ENCODE data around the gene ANKIB1.
"Not testable (repeated sequence)": the region's sequence is repeated elsewhere in the genome, so short reads cannot be mapped to it uniquely, and the experiment has no call there.

ANKIB1 gene

GRCh38 chr7:92343714-92344113, 97.9 kb downstream of the ANKIB1 start:
- TF ChIP-seq CTCF (IDR thresholded peaks at IDR 0.05; ENCODE audit: extremely low read depth, missing control alignments), result no peak
- DNase-seq (ENCODE audit: low spot score), result no peak

GRCh38 chr7:92352009-92352408, 106.2 kb downstream of the ANKIB1 start:
- TF ChIP-seq CTCF (IDR thresholded peaks at IDR 0.05; ENCODE audit: extremely low read depth, missing control alignments), result no peak
- no peak for DNase-seq (ENCODE audit: low spot score)

- TF ChIP-seq CTCF (IDR thresholded peaks at IDR 0.05; ENCODE audit: extremely low read depth, missing control alignments), result no peak
- DNase-seq (ENCODE audit: low spot score), result no peak
Measured at GRCh38 chr7:92354214-92354613, 108.4 kb downstream of the ANKIB1 start.

- no peak for DNase-seq (ENCODE audit: low spot score)
- no peak for TF ChIP-seq CTCF (IDR thresholded peaks at IDR 0.05; ENCODE audit: extremely low read depth, missing control alignments)
Measured at GRCh38 chr7:92356406-92356805, 110.6 kb downstream of the ANKIB1 start.

- no peak for DNase-seq (ENCODE audit: low spot score)
- TF ChIP-seq CTCF (IDR thresholded peaks at IDR 0.05; ENCODE audit: extremely low read depth, missing control alignments), result no peak
Measured at GRCh38 chr7:92357260-92357659, 111.5 kb downstream of the ANKIB1 start.

GRCh38 chr7:92359179-92359578, 113.4 kb downstream of the ANKIB1 start:
- not testable (repeated sequence) for DNase-seq (ENCODE audit: low spot score)

- TF ChIP-seq CTCF (IDR thresholded peaks at IDR 0.05; ENCODE audit: extremely low read depth, missing control alignments), result no peak
Measured at GRCh38 chr7:92359801-92360200, 114.0 kb downstream of the ANKIB1 start.

GRCh38 chr7:92360387-92360786, 114.6 kb downstream of the ANKIB1 start:
- no peak for DNase-seq (ENCODE audit: low spot score)
- TF ChIP-seq CTCF (IDR thresholded peaks at IDR 0.05; ENCODE audit: extremely low read depth, missing control alignments), result no peak

More at GRCh38 chr7:92359801-92360200, 114.0 kb downstream of the ANKIB1 start:
- no peak for DNase-seq (ENCODE audit: low spot score)
